Heart left ventricle (tissue), 16 donors: Measurements from ENCODE around the gene SRRT. TPM values are rescaled to one million over a fixed set of nuclear protein-coding genes. Genes with fewer than 3 reads are reported as not detected.
A peak's percentile ranks its signal among the peaks of the same experiment; 100 is the strongest.

ENCODE experiments used
- ATAC-seq, 4 donors: fragments of 200-7000 bp; cut with Tn5 transposase; one replicate each; pipeline ENCODE4 v1.9.1; 2020 to 2022; ENCODE audit warnings: moderate library complexity in 4 of 4, mild to moderate bottlenecking in 3 of 4, moderate number of reproducible peaks in 1 of 4
- DNase-seq, 5 donors: peaks; one replicate each; pipeline ENCODE4 v3.0.0-alpha.2; 2020
- H3K27ac ChIP-seq, 12 donors: fragments of 200-600 bp; sonication (generic) in 4 of 12; one replicate each; pipeline versions ENCODE4 v1.5.0 to v1.8.0; 2016 to 2022; ENCODE audit warnings: mild to moderate bottlenecking in 2 of 12
- H3K27me3 ChIP-seq, 9 donors: fragments of 200-600 bp; sonication (generic) in 2 of 9; one replicate each; pipeline versions ENCODE4 v1.5.1 to v1.8.0; 2016 to 2022; ENCODE audit warnings: mild to moderate bottlenecking in 3 of 9
- H3K36me3 ChIP-seq, 9 donors: fragments of 200-600 bp; sonication (generic) in 2 of 9; one replicate each; pipeline versions ENCODE4 v1.5.0 to v1.8.0; 2018 to 2022; ENCODE audit warnings: mild to moderate bottlenecking in 2 of 9
- H3K4me1 ChIP-seq, 12 donors: fragments of 200-600 bp; sonication (generic) in 4 of 12; one replicate each; pipeline versions ENCODE4 v1.5.0 to v1.8.0; 2016 to 2022; ENCODE audit warnings: mild to moderate bottlenecking in 3 of 12
- H3K4me3 ChIP-seq, 12 donors: fragments of 200-600 bp; sonication (generic) in 4 of 12; one replicate each; pipeline versions ENCODE4 v1.5.0 to v1.8.0; 2017 to 2022; ENCODE audit warnings: mild to moderate bottlenecking in 9 of 12, moderate library complexity in 4 of 12
- H3K9me3 ChIP-seq, 12 donors: fragments of 200-600 bp; sonication (generic) in 4 of 12; one replicate each; pipeline versions ENCODE4 v1.5.0 to v1.8.0; 2016 to 2022; ENCODE audit warnings: mild to moderate bottlenecking in 1 of 12
- POLR2A ChIP-seq, 2 donors: fragments of 450-650 bp; IDR thresholded peaks; one replicate each; pipeline ENCODE4 v1.6.1; 2017; ENCODE audit warnings: antibody characterized with exemption in 2 of 2, mild to moderate bottlenecking in 2 of 2, moderate library complexity in 2 of 2
- WGBS, 4 donors: extraction: QIAGEN DNeasy Blood & Tissue Kit in 2 of 4; methylation state at CpG; one replicate each; pipeline versions ENCODE4 v1.1.5 to v1.1.7; 2013 to 2018; 5-methylcytosine and 5-hydroxymethylcytosine counted together
- intact Hi-C, 10 donors: fragments of 100-400 bp; cut with DNase I; formaldehyde crosslinking; loops; one replicate each; pipeline versions ENCODE4 v1.11.1 to v1.14.2; 2022
- polyA plus RNA-seq, 2 donors: library from polyadenylated mRNA; stranded (reverse); fragments of 200-250 nt; gene quantifications; one replicate each; pipeline ENCODE4 v1.2.3, GENCODE V29; 2013
- total RNA-seq, 9 donors: library from RNA; depleted of rRNA in 2 of 9; stranded (reverse); fragments of >200 nt in 2 of 9; fragmentation: NEBNext Ultra II Directional in 3 of 9; extraction: Animal tissue kit (Norgen Biotek cat#: 25700) in 3 of 9; gene quantifications; one replicate each; pipeline versions ENCODE4 v1.1.0 to v1.2.4, GENCODE V29; 2016 to 2023
- TF ChIP-seq, protein P1 (sequence below), 12 donors: fragments of 200-600 bp; sonication (generic) in 4 of 12; IDR thresholded peaks; one replicate each; pipeline versions ENCODE4 v1.5.0 to v1.8.0; 2018 to 2022; ENCODE audit warnings: antibody characterized with exemption in 12 of 12, mild to moderate bottlenecking in 5 of 12
- donor health status: ischemic (EF 13 %, LVEDD 7.1; RV severe dilation, severe dysfunction).
- donor health status: healthy with polysubstance abuse.
- donor health status: DM: no; HTN: yes; CAD: no.
- donor health status: DM: no; HTN: no; CAD: no.
- donor health status: ischemic (EF 25% LVEDD 6.9; RV normal size, moderate dysfunction).
- donor health status: ischemic (EF 25% LVEDD 5.7; RV mildly dilated, moderate dysfunction).
- donor health status: healthy.
- donor health status: DM: yes; HTN: yes; CAD: no.
- donor health status: ischemic (EF 35%, LVEDD 5.7; RV mildly dilated, moderate dysfunction).
- donor health status: nonischemic (EF 11% LVEDD 7.7; RV severe dilation, severe dysfunction).
- donor health status: DM: yes; HTN: yes; CAD: no.
- donor health status: PGD.
- donor health status: ischemic (EF 29% LVEDD 5.4; RV normal size, mild dysfunction).
- donor health status: nonischemic (EF 23%, LVEDD 6.1; RV moderate dilation, normal function).

Gene SRRT
- total and polyA plus RNA-seq, 11 donors, result 31.0 to 62.2 (median 49.5) TPM

DNA sequence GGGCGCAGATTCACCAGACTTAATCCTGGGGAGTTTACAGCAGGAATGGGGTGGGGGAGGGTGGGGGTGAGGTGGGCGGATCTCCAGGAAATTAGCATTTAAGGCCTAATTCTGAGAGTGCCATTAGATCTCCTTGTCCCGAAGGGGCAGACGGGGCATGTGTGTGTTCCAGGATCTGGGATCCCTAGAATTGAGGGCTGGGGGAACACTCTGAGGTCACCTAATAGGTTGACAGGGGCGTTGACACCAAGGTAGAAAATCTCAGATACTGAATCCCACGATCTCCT lies 38.1 kb upstream of the SRRT start:
- intact Hi-C loops, result loop anchor here in 4 of 10 donors (1.0 to 5.0 kb wide), 2 partner anchors 8 to 34 kb away; no protein-coding TSS in a partner anchor
- ATAC-seq, result no peak
- 27 to 44% (median 38%) methylated on average over 6 of the region's 6 CpGs for WGBS, 4 donors

DNA sequence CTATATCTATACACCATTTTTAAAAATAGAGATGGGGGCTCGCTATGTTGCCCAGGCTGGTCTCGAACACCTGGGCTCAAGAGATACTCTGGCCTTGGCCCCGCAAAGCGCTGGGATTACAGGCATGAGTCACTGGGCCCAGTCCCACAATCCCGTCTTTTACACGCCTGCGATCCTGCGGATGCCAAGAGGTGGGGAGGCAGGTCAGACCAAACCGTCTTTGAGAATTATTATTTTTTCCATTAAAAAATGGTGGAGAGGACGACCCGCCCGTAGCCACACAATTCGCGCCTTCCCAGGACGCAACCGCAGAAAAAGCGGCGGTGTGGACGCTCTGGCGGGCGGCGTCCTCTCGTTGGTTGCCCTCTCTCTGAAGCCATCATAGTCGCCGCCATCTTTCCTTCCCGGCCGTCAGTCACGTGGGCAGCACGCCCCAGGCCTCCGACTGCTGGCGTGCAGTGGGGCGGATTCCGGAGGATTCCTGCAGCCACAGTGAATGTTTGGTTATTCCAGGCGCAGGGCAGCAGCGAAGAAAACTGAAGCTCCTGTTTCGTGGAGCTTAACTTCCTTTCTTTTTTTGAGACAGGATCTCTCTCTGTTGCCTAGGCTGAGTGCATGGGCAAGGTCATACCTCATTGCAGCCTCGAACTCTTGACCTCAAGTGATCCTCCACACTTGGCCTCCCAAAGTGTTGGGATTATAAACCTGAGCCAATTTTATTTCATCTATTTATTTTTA lies 37.6 kb upstream of the SRRT start:
- ATAC-seq, result peak; percentile 88 to 95 (median 94)
- intact Hi-C loops, result loop anchor here in 3 of 10 donors (5.0 kb wide), 1 partner anchor 35 kb away; no protein-coding TSS in a partner anchor
- H3K4me1 ChIP-seq, result peaks cover 0 to 24% (median 7%) of the 10 kb centered on the region in 12 donors

More for the DNA sequence above, 38.1 kb upstream of the SRRT start:
- H3K9me3 ChIP-seq, result no peaks in the 10 kb centered on the region
- peaks cover 0 to 24% (median 7%) of the 10 kb centered on the region in 12 donors for H3K4me1 ChIP-seq
- TF ChIP-seq POLR2A (IDR thresholded peaks at IDR 0.05), result no peak
- TF ChIP-seq, protein P1, sequence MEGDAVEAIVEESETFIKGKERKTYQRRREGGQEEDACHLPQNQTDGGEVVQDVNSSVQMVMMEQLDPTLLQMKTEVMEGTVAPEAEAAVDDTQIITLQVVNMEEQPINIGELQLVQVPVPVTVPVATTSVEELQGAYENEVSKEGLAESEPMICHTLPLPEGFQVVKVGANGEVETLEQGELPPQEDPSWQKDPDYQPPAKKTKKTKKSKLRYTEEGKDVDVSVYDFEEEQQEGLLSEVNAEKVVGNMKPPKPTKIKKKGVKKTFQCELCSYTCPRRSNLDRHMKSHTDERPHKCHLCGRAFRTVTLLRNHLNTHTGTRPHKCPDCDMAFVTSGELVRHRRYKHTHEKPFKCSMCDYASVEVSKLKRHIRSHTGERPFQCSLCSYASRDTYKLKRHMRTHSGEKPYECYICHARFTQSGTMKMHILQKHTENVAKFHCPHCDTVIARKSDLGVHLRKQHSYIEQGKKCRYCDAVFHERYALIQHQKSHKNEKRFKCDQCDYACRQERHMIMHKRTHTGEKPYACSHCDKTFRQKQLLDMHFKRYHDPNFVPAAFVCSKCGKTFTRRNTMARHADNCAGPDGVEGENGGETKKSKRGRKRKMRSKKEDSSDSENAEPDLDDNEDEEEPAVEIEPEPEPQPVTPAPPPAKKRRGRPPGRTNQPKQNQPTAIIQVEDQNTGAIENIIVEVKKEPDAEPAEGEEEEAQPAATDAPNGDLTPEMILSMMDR (IDR thresholded peaks at IDR 0.05), result no peak
- DNase-seq, result no peak
- H3K36me3 ChIP-seq, result no peaks in the 10 kb centered on the region
- peak overlapping the region; percentile 9 to 59 (median 50) for H3K4me3 ChIP-seq
- H3K27me3 ChIP-seq, result no peaks in the 10 kb centered on the region
- peak overlapping the region; percentile 80 to 95 (median 90) for H3K27ac ChIP-seq

DNA sequence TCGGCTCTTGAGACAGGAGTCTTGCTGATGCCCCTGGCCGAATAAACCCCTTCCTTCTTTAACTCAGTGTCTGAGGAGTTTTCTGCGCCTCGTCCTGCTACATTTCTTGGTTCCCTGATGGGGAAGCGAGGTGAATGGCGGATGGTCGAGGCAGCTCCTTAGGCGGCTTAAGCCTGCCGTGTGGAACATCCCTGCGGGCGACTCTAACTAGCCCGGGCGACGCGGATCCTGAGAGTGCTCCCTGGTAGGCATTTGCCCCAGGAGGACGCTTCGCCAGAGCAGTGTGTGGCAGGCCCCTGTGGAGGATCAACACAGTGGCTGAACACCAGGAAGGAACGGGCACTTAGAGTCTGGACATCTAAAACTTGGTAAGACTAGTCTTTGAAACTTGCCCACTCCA lies 35.5 kb upstream of the SRRT start:
- 95 to 96% (median 96%) methylated on average over 18 of the region's 18 CpGs for WGBS, 4 donors
- peak in 1 of 5 donors; percentile 29 for DNase-seq

More for the DNA sequence above, 37.6 kb upstream of the SRRT start:
- 3 to 4% (median 3%) methylated on average over 31 to 37 of the region's 37 CpGs for WGBS, 4 donors
- H3K9me3 ChIP-seq, result no peaks in the 10 kb centered on the region
- H3K4me3 ChIP-seq, result peak overlapping the region; percentile 9 to 59 (median 50)
- peak overlapping the region; percentile 80 to 95 (median 90) for H3K27ac ChIP-seq
- H3K27me3 ChIP-seq, result no peaks in the 10 kb centered on the region
- DNase-seq, result peak; percentile 93 to 96 (median 94)
- no peaks in the 10 kb centered on the region for H3K36me3 ChIP-seq
- TF ChIP-seq, protein P1 (IDR thresholded peaks at IDR 0.05), result peak in 1 of 12 donors; percentile 8
- peak in 1 of 2 donors; percentile 49 for TF ChIP-seq POLR2A (IDR thresholded peaks at IDR 0.05)

More for the DNA sequence above, 35.5 kb upstream of the SRRT start:
- no peak for TF ChIP-seq POLR2A (IDR thresholded peaks at IDR 0.05)
- TF ChIP-seq, protein P1 (IDR thresholded peaks at IDR 0.05), result no peak
- peaks cover 0 to 24% (median 8%) of the 10 kb centered on the region in 12 donors for H3K4me1 ChIP-seq
- no peaks in the 10 kb centered on the region for H3K36me3 ChIP-seq
- no peak overlapping the region for H3K27ac ChIP-seq
- no peaks in the 10 kb centered on the region for H3K27me3 ChIP-seq
- no peak for ATAC-seq
- no peaks in the 10 kb centered on the region for H3K9me3 ChIP-seq
- no peak overlapping the region for H3K4me3 ChIP-seq
- intact Hi-C loops, result loop anchor here in 3 of 10 donors (5.0 kb wide), 1 partner anchor 37 kb away; no protein-coding TSS in a partner anchor
